ENCODE data around the gene CD109. TPM values are rescaled to one million over a fixed set of nuclear protein-coding genes. Genes with fewer than 3 reads are reported as not detected.

CD109 gene
- polyA plus RNA-seq, 1 donor from 2014 or later = not detected

- Mint-ChIP-seq H3K27me3 (no peaks in the 10 kb centered on the region), H3K9me3 (no peaks in the 10 kb centered on the region), H3K36me3 (peaks cover 3% of the 10 kb centered on the region), H3K4me1 (peaks cover 0 to 7% (median 0%) of the 10 kb centered on the region in 3 donors), H3K27ac (no peak overlapping the region), H3K4me3 (no peak overlapping the region)
These were observed 35.3 kb downstream of the CD109 start for GRCh38 chr6:73731285-73731684.

- Mint-ChIP-seq H3K4me3 (no peak overlapping the region), H3K9me3 (no peaks in the 10 kb centered on the region), H3K27ac (peak overlapping the region in 1 of 3 donors; percentile 36), H3K27me3 (no peaks in the 10 kb centered on the region), H3K4me1 (peaks cover 0 to 7% (median 0%) of the 10 kb centered on the region in 3 donors), H3K36me3 (peaks cover 3% of the 10 kb centered on the region)
These were observed 37.1 kb downstream of the CD109 start for GRCh38 chr6:73732845-73733675.

GRCh38 chr6:73733791-73734190 is 37.8 kb downstream of the CD109 start:
- Mint-ChIP-seq H3K36me3 (no peaks in the 10 kb centered on the region), H3K9me3 (no peaks in the 10 kb centered on the region), H3K4me1 (peaks cover 0 to 7% (median 0%) of the 10 kb centered on the region in 3 donors), H3K27ac (no peak overlapping the region), H3K4me3 (no peak overlapping the region), H3K27me3 (no peaks in the 10 kb centered on the region)

- Mint-ChIP-seq H3K9me3 (no peaks in the 10 kb centered on the region), H3K27me3 (no peaks in the 10 kb centered on the region), H3K36me3 (no peaks in the 10 kb centered on the region), H3K4me1 (peaks cover 0 to 7% (median 0%) of the 10 kb centered on the region in 3 donors), H3K27ac (no peak overlapping the region), H3K4me3 (no peak overlapping the region)
These were observed 38.9 kb downstream of the CD109 start for GRCh38 chr6:73734832-73735453.

DNA sequence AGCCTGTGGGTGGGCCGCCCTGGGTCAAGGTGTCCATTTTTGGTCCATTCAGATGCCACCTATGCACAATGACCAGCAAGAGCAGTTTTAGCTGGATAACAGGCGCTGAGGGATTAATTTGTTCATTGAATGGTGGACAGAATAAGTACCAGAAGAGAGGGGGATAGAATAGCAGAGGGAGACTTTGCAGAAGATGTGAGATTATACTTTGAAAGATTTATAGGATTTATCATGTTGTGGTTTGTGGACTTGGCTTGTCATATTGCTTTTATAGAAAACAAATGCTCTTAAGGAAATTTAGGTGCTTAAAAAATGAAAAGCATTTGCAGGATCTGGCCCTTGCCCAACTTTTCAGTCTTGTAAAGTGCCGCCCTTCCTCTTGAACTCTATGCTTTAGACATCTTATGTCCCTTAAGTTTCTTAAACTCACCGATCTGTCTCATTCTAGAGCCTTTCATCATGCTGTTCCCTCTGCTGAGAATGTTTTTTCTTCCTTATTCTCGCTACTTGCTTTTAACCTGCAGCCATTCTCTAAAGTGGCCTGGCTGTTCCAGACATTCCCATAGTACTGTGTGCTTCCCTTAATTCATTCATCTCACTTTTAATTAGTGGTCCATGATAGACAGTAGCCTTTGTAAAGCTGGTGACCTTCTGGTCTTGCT is 42.5 kb downstream of the CD109 start:
- Mint-ChIP-seq H3K27me3 (no peaks in the 10 kb centered on the region), H3K4me1 (peaks cover 0 to under 1% (median 0%) of the 10 kb centered on the region in 3 donors), H3K36me3 (no peaks in the 10 kb centered on the region), H3K9me3 (no peaks in the 10 kb centered on the region), H3K4me3 (no peak overlapping the region), H3K27ac (no peak overlapping the region)

- H3K4me3 Mint-ChIP-seq = no peak overlapping the region
- H3K27ac Mint-ChIP-seq = no peak overlapping the region
- no peaks in the 10 kb centered on the region for H3K36me3 Mint-ChIP-seq
- H3K9me3 Mint-ChIP-seq = no peaks in the 10 kb centered on the region
- H3K27me3 Mint-ChIP-seq = no peaks in the 10 kb centered on the region
- no peaks in the 10 kb centered on the region for H3K4me1 Mint-ChIP-seq
These were observed 43.1 kb downstream of the CD109 start for GRCh38 chr6:73739096-73739495.

- Mint-ChIP-seq H3K36me3 (no peaks in the 10 kb centered on the region), H3K4me1 (peaks cover 0 to 2% (median 1%) of the 10 kb centered on the region in 3 donors), H3K27me3 (no peaks in the 10 kb centered on the region), H3K9me3 (no peaks in the 10 kb centered on the region), H3K27ac (no peak overlapping the region), H3K4me3 (no peak overlapping the region)
These were observed 46.4 kb downstream of the CD109 start for GRCh38 chr6:73742433-73742832.

- Mint-ChIP-seq H3K4me3 (no peak overlapping the region), H3K36me3 (no peaks in the 10 kb centered on the region), H3K9me3 (no peaks in the 10 kb centered on the region), H3K27ac (no peak overlapping the region), H3K27me3 (no peaks in the 10 kb centered on the region), H3K4me1 (peaks cover 0 to 2% (median 1%) of the 10 kb centered on the region in 3 donors)
These were observed 47.1 kb downstream of the CD109 start for GRCh38 chr6:73743081-73743480.

DNA sequence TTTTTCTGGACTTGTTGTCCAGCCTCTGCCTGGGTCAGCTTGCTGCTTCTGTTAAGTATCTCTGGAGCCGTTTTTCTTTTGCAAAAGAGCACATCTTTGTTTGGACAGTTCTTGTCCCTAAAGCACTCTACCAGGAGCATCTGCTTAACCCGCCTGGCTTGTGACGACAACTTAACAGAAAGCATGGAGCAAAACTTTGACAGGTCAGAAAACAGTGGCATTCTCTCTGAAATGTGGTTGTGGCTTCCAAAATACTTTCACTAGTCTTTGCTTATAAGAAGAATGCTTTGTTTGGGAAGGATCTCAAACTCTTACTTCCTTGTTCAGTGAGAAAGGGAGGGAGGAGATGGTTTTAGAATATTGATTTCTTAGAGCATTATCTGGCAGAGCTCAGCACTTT is 47.6 kb downstream of the CD109 start:
- Mint-ChIP-seq H3K9me3 (no peaks in the 10 kb centered on the region), H3K27me3 (no peaks in the 10 kb centered on the region), H3K4me3 (no peak overlapping the region), H3K36me3 (no peaks in the 10 kb centered on the region), H3K4me1 (peaks cover 0 to 2% (median 1%) of the 10 kb centered on the region in 3 donors), H3K27ac (no peak overlapping the region)

- no peaks in the 10 kb centered on the region for H3K9me3 Mint-ChIP-seq
- no peak overlapping the region for H3K4me3 Mint-ChIP-seq
- H3K27me3 Mint-ChIP-seq = no peaks in the 10 kb centered on the region
- no peaks in the 10 kb centered on the region for H3K36me3 Mint-ChIP-seq
- no peak overlapping the region for H3K27ac Mint-ChIP-seq
- H3K4me1 Mint-ChIP-seq = peaks cover 0 to 2% (median 1%) of the 10 kb centered on the region in 3 donors
These were observed 50.8 kb downstream of the CD109 start for GRCh38 chr6:73746787-73747186.

DNA sequence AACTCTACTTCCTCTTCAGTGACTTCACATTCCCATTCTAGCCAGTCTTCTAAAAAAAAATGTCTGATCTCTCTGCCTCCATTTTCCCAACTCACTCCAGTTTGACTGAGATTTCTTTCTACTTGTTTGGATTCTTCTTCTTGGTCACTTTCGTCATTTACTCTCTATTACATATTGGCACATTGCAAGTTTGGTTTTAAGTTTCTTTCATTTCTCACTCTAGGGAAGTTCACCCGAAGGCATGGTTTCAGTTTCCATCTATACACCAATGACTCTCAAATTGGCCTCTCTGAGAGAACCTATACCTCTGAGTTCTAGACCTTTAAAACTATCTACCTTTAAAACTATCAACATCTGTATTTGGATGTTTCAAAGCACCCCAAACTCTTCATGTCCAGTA is 51.3 kb downstream of the CD109 start:
- Mint-ChIP-seq H3K27ac (no peak overlapping the region), H3K4me3 (no peak overlapping the region), H3K4me1 (peaks cover 0 to 2% (median 1%) of the 10 kb centered on the region in 3 donors), H3K27me3 (no peaks in the 10 kb centered on the region), H3K36me3 (no peaks in the 10 kb centered on the region), H3K9me3 (no peaks in the 10 kb centered on the region)

GRCh38 chr6:73752943-73753342 is 56.9 kb downstream of the CD109 start:
- H3K4me1 Mint-ChIP-seq = no peaks in the 10 kb centered on the region
- no peaks in the 10 kb centered on the region for H3K9me3 Mint-ChIP-seq
- no peak overlapping the region for H3K4me3 Mint-ChIP-seq
- H3K36me3 Mint-ChIP-seq = no peaks in the 10 kb centered on the region
- no peak overlapping the region for H3K27ac Mint-ChIP-seq
- H3K27me3 Mint-ChIP-seq = no peaks in the 10 kb centered on the region

DNA sequence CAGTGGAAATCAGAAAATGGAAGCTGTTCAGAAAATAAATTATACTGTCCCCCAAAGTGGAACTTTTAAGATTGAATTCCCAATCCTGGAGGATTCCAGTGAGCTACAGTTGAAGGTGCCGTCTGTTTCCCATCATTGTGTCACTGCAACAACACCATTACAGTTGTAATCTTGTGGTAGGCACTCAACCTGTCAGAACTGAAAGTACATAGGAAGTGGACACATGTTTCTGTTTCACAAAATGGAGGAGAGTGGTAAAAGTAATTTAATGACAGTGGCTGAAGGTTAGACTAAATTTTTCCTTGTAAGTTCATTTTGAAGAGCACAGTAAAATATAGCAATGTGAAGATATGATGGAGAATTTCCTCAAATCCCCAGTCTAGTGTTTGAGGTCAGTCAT is 70.0 kb downstream of the CD109 start:
- H3K4me3 Mint-ChIP-seq = no peak overlapping the region
- no peaks in the 10 kb centered on the region for H3K36me3 Mint-ChIP-seq
- peaks cover 0 to 4% (median 2%) of the 10 kb centered on the region in 3 donors for H3K9me3 Mint-ChIP-seq
- H3K4me1 Mint-ChIP-seq = peaks cover 0 to 2% (median 0%) of the 10 kb centered on the region in 3 donors
- H3K27ac Mint-ChIP-seq = no peak overlapping the region
- H3K27me3 Mint-ChIP-seq = no peaks in the 10 kb centered on the region

- Mint-ChIP-seq H3K27ac (no peak overlapping the region), H3K27me3 (no peaks in the 10 kb centered on the region), H3K9me3 (peaks cover 0 to 4% (median 2%) of the 10 kb centered on the region in 3 donors), H3K36me3 (no peaks in the 10 kb centered on the region), H3K4me3 (no peak overlapping the region), H3K4me1 (peaks cover 0 to 2% (median 0%) of the 10 kb centered on the region in 3 donors)
These were observed 72.6 kb downstream of the CD109 start for GRCh38 chr6:73768558-73768957.

DNA sequence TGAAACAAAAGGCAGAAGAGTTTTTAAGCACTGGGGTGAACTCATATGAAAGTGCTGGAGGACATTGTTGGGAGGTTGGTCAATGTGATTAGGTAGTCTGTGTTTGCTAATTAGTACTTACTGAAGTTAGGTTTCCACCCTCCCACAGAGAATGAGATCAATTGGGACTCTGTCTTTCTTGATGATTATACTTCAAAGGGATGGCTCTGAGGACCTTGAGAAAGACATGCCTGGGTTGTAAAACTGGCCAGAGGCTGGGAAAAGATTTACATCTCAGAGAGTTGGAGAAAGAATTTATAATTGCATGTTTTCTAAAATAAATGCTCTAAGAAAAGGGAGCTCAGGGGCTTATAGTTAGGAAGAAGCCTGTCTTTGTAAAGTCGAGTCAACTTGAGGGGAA is 74.0 kb downstream of the CD109 start:
- Mint-ChIP-seq H3K27ac (no peak overlapping the region), H3K4me3 (no peak overlapping the region)

More for the DNA sequence above, 74.0 kb downstream of the CD109 start:
- no peaks in the 10 kb centered on the region for H3K27me3 Mint-ChIP-seq
- no peaks in the 10 kb centered on the region for H3K36me3 Mint-ChIP-seq
- H3K9me3 Mint-ChIP-seq = peaks cover 0 to 4% (median 2%) of the 10 kb centered on the region in 3 donors
- peaks cover 0 to 2% (median 0%) of the 10 kb centered on the region in 3 donors for H3K4me1 Mint-ChIP-seq
